ENCODE data around the gene PANK2.

GRCh38 chr20:3876676-3877075, 12.5 kb upstream of the PANK2 start:
- TF ChIP-seq SP1 (IDR thresholded peaks at IDR 0.05) (no peak), FOXA1 (IDR thresholded peaks at IDR 0.05) (no peak), FOXK2 (IDR thresholded peaks at IDR 0.05) (no peak), ARNT (IDR thresholded peaks at IDR 0.05) (no peak), LEF1 (IDR thresholded peaks at IDR 0.05; ENCODE audit: borderline replicate concordance) (no peak)

All from HEK293T (cell line).